ENCODE measurements around the gene TIPRL. TPM values are rescaled to one million over a fixed set of nuclear protein-coding genes. Genes with fewer than 3 reads are reported as not detected.

Gene TIPRL
- total RNA-seq, 2 experiments from 2014 or later = 51.1 to 54.2 TPM

DNA sequence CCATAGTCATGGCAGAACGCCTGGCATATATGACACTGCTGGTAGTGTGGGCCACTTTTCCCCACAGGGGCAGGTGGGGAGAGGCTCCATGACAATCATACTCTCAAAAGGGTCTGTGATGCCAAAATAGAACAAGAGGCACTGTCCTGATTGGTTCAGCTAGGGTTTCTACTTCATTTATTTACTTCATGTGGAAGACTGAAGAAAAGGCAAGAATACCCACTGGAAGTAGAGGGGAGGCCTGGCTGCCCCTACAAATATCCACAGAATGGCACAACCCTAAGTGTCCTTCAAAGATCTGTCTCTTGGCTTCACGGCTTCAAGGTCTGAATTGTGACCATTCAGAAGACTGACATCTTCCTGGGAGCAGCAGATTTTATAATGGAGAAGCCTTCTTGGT, 42.5 kb downstream of the TIPRL start:
- Mint-ChIP-seq H3K4me1 (ENCODE audit: low read depth) (peaks cover 16% of the 10 kb centered on the region), H3K36me3 (no peaks in the 10 kb centered on the region), H3K27me3 (peaks cover 7% of the 10 kb centered on the region), H3K27ac (no peak overlapping the region), H3K4me3 (no peak overlapping the region), H3K9me3 (no peaks in the 10 kb centered on the region)
- POLR2A ChIA-PET = no interaction called here
- DNase-seq = no peak
- intact Hi-C loops (cut with micrococcal nuclease) = no loop called here
- CTCF ChIA-PET = interaction anchor here (2.4 kb wide), 1 partner anchor 14 kb away, joined by 7 read pairs; no protein-coding TSS in a partner anchor

GRCh38 chr1:168223261-168223660, 44.5 kb downstream of the TIPRL start:
- DNase-seq = no peak
- CTCF ChIA-PET = no interaction called here
- intact Hi-C loops (cut with micrococcal nuclease) = no loop called here

DNA sequence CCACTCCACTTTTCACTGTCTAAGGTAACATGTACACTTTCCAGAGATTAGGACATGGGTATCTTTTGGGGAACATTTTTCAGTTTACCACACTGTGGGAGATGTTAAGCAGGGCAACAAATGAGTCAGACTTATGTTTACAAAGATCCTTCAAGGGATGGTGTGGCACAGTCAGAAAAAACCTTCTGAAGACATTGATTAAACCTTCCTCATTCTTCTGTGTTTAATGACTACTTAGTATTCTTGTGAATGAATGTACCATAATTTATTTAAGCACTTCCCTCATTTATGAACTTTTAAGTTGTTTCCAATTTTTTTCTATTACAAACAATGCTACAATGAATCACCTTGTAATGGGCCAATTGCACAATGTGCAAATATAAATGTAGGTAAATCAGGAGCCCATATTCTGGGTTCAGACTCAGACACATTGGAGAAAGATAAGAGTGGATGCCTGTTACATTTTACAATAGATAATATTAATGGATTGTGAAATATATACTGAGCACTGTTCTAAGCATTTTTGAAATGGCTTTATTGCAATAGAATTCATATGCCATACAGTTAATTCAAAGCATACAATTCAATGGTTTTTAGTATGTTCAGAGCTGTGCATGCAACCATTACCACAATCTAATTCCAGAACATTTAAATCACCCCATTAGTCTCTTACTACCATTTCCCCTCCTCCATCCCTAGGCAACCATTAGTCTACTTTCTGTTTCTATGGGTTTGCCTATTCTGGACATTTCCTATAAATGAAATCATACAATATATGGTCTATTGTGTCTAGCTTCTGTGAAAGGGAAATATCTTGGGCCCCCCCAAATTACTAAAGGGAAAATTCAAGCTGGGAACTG, 45.1 kb downstream of the TIPRL start:
- Mint-ChIP-seq H3K27ac (no peak overlapping the region), H3K9me3 (no peaks in the 10 kb centered on the region), H3K4me1 (ENCODE audit: low read depth) (peaks cover 36% of the 10 kb centered on the region), H3K36me3 (peaks cover 18% of the 10 kb centered on the region), H3K27me3 (peaks cover 7% of the 10 kb centered on the region), H3K4me3 (no peak overlapping the region)
- no peak for DNase-seq
- intact Hi-C loops (cut with micrococcal nuclease) = no loop called here
- ChIA-PET POLR2A (no interaction called here), CTCF (interaction anchor here (1.1 kb wide), 1 partner anchor 141 kb away, joined by 3 read pairs; no protein-coding TSS in a partner anchor)

More at GRCh38 chr1:168223261-168223660, 44.5 kb downstream of the TIPRL start:
- H3K27me3 Mint-ChIP-seq = peaks cover 7% of the 10 kb centered on the region
- no peak overlapping the region for H3K4me3 Mint-ChIP-seq
- POLR2A ChIA-PET = no interaction called here
- H3K4me1 Mint-ChIP-seq (ENCODE audit: low read depth) = peaks cover 29% of the 10 kb centered on the region
- H3K36me3 Mint-ChIP-seq = peaks cover 14% of the 10 kb centered on the region
- no peaks in the 10 kb centered on the region for H3K9me3 Mint-ChIP-seq
- no peak overlapping the region for H3K27ac Mint-ChIP-seq

DNA sequence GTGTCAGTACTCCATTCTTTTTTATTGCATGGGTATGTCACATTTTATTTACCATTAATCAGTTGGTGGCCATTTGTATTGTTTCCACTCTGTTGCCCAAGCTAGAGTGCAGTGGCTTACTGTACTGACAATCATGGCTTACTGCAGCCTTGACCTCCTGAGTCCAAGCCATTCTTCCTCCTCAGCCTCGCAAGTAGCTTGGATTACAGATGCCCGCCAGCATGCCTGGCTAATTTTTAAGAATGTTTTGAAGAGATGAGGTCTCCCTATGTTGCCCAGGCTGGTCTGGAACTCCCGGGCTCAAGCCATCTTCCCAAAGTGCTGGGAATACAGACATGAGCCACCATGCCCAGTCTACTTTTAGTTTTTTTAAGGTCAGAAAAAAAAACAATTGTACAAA, 46.2 kb downstream of the TIPRL start:
- Mint-ChIP-seq H3K9me3 (no peaks in the 10 kb centered on the region), H3K36me3 (peaks cover 29% of the 10 kb centered on the region), H3K4me3 (peak overlapping the region; percentile 91), H3K27ac (peak overlapping the region; percentile 84), H3K27me3 (peaks cover 7% of the 10 kb centered on the region), H3K4me1 (ENCODE audit: low read depth) (peaks cover 46% of the 10 kb centered on the region)
- intact Hi-C loops (cut with micrococcal nuclease) = loop anchor here (5.0 kb wide), 2 partner anchors 1142 to 1667 kb away; partner anchors contain the start of genes BLZF1, NME7 and SCYL3
- POLR2A ChIA-PET = interaction anchor here (1.3 to 3.4 kb wide), 2 partner anchors 12 to 289 kb away, joined by 4 to 59 read pairs; no protein-coding TSS in a partner anchor
- CTCF ChIA-PET = interaction anchor here (1.1 to 2.9 kb wide), 2 partner anchors 10 to 142 kb away, joined by 3 to 33 read pairs; no protein-coding TSS in a partner anchor
- DNase-seq = no peak

DNA sequence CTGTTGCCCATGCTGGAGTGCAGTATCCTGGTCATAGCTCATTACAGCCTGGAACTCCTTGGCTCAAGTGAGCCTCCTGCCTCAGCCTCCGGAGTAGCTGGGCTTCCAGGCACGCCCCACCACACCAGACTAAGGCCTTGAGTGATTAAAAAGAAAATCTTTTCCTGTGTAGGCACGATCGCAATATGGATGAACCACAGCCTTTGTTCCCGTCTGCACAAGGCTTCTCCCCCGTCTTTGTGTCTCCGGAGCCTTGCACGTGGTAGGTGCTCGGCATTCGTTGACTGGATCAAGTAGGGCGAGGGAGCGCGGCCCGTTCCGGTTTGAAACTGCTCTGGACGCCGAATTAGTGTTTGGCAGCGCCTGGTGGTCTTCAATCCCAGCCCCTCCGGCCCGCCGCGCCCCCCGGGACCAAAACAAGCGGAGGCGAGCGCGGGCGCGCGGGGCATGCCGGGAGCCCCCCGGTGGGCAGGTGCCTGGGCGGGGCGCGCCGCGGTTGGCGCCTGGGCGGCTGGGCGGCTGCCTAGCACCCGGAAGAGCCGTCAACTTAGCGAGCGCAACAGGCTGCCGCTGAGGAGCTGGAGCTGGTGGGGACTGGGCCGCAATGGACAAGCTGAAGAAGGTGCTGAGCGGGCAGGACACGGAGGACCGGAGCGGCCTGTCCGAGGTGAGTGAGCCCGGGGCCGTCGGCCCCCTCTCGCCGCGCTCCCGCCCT, 46.9 kb downstream of the TIPRL start, which contains the start of gene SFT2D2:
TSS of gene SFT2D2 (plus strand) at position 529 of the 715 bp plus-strand sequence. CDS start at position 605, 76 bp downstream.
- Mint-ChIP-seq H3K36me3 (peaks cover 29% of the 10 kb centered on the region), H3K4me3 (peak within 1 kb of the TSS; percentile 91), H3K27me3 (peaks cover 7% of the 10 kb centered on the region), H3K9me3 (no peaks in the 10 kb centered on the region), H3K4me1 (ENCODE audit: low read depth) (peaks cover 43% of the 10 kb centered on the region), H3K27ac (peak within 1 kb of the TSS; percentile 84)
- intact Hi-C loops (cut with micrococcal nuclease) = loop anchor here (2.0 to 5.0 kb wide), 5 partner anchors 87 to 1667 kb away; partner anchors contain the start of genes BLZF1, NME7 and SCYL3
- ChIA-PET POLR2A (interaction anchor here (1.0 to 3.4 kb wide), 4 partner anchors 11 to 290 kb away, joined by 3 to 59 read pairs (median 8); partner anchors contain the start of gene TIPRL), CTCF (interaction anchor here (0.9 to 2.9 kb wide), 5 partner anchors 10 to 143 kb away, joined by 3 to 33 read pairs (median 13); no protein-coding TSS in a partner anchor)
- DNase-seq = peak; percentile 83

GRCh38 chr1:168227620-168228019, 48.9 kb downstream of the TIPRL start:
- Mint-ChIP-seq H3K36me3 (peaks cover 33% of the 10 kb centered on the region), H3K27ac (peak overlapping the region; percentile 84), H3K4me3 (peak overlapping the region; percentile 91), H3K4me1 (ENCODE audit: low read depth) (peaks cover 51% of the 10 kb centered on the region), H3K27me3 (peaks cover 2% of the 10 kb centered on the region), H3K9me3 (no peaks in the 10 kb centered on the region)
- ChIA-PET CTCF (interaction anchor here (2.3 to 2.9 kb wide), 3 partner anchors 8 to 115 kb away, joined by 13 to 33 read pairs (median 17); no protein-coding TSS in a partner anchor), POLR2A (interaction anchor here (0.9 to 3.4 kb wide), 6 partner anchors 9 to 292 kb away, joined by 3 to 59 read pairs (median 4); partner anchors contain the start of genes DCAF6 and MPC2)
- DNase-seq = no peak
- intact Hi-C loops (cut with micrococcal nuclease) = loop anchor here (1.0 to 5.0 kb wide), 7 partner anchors 8 to 1665 kb away; partner anchors contain the start of genes BLZF1, NME7, SCYL3 and TIPRL

DNA sequence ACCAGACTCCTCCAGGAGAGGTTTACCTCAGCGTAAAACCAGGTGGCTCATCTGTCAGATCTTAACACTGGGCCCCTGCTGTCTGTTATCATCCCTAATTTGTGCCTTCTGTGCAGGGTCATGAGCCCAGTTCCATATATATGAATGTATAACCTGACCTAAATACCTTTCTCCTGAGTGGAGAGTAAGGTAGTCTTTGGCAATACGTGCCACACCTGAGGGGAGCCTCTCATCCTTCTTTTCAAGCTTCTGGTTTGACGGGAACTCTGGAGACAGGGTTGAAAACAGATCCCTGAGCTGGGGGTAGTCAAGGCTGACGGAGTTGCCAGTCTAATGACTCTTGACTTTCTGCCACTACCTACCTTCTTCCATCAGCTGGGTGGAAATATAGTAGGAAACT, 51.1 kb downstream of the TIPRL start:
- H3K27me3 Mint-ChIP-seq = no peaks in the 10 kb centered on the region
- ChIA-PET POLR2A (interaction anchor here (1.8 kb wide), 1 partner anchor 50 kb away, joined by 5 read pairs; the partner anchor contains the start of gene TIPRL), CTCF (no interaction called here)
- peaks cover 63% of the 10 kb centered on the region for H3K4me1 Mint-ChIP-seq (ENCODE audit: low read depth)
- no peak overlapping the region for H3K4me3 Mint-ChIP-seq
- peaks cover 50% of the 10 kb centered on the region for H3K36me3 Mint-ChIP-seq
- no peaks in the 10 kb centered on the region for H3K9me3 Mint-ChIP-seq
- intact Hi-C loops (cut with micrococcal nuclease) = loop anchor here (5.0 kb wide), 2 partner anchors 1137 to 1662 kb away; partner anchors contain the start of genes BLZF1, NME7 and SCYL3
- no peak for DNase-seq
- H3K27ac Mint-ChIP-seq = no peak overlapping the region

DNA sequence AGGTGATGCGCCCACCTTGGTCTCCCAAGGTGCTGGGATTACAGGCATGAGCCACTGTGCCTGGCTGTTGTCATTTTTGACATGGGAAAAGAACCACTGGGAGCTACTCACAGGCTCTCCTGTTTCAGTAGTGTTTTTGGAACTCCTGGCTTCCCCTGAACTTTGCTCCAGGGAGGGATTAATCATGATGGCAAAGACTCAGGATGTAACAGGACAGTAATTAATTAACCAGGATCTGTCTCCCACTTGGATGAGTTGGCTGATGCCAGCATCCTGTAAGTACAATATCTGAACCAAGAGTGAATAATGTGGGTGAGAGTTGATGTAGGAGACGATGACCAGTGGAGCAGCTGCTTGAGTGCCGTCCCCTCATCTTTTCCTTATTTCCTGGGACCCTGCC, 51.9 kb downstream of the TIPRL start:
- H3K36me3 Mint-ChIP-seq = peaks cover 55% of the 10 kb centered on the region

GRCh38 chr1:168234846-168235547, 56.2 kb downstream of the TIPRL start:
- peak overlapping the region; percentile 79 for H3K27ac Mint-ChIP-seq
- no peaks in the 10 kb centered on the region for H3K9me3 Mint-ChIP-seq
- no peak overlapping the region for H3K4me3 Mint-ChIP-seq
- CTCF ChIA-PET = interaction anchor here (0.5 to 2.8 kb wide), 20 partner anchors 9 to 898 kb away, joined by 3 to 33 read pairs (median 4); partner anchors contain the start of genes SFT2D2 and TIPRL
- no peaks in the 10 kb centered on the region for H3K27me3 Mint-ChIP-seq
- H3K36me3 Mint-ChIP-seq = peaks cover 59% of the 10 kb centered on the region
- peaks cover 61% of the 10 kb centered on the region for H3K4me1 Mint-ChIP-seq (ENCODE audit: low read depth)
- intact Hi-C loops (cut with micrococcal nuclease) = loop anchor here (1.0 to 5.0 kb wide), 6 partner anchors 8 to 1257 kb away; partner anchors contain the start of genes DCAF6 and MPC2
- peak; percentile 63 for DNase-seq
- POLR2A ChIA-PET = interaction anchor here (5.6 kb wide), 1 partner anchor 9 kb away, joined by 59 read pairs; the partner anchor contains the start of gene SFT2D2

More for the DNA sequence above, 51.9 kb downstream of the TIPRL start:
- H3K27me3 Mint-ChIP-seq = no peaks in the 10 kb centered on the region
- DNase-seq = no peak
- no peak overlapping the region for H3K4me3 Mint-ChIP-seq
- no peak overlapping the region for H3K27ac Mint-ChIP-seq
- H3K9me3 Mint-ChIP-seq = no peaks in the 10 kb centered on the region
- intact Hi-C loops (cut with micrococcal nuclease) = no loop called here
- ChIA-PET CTCF (interaction anchor here (0.6 kb wide), 1 partner anchor 875 kb away, joined by 3 read pairs; no protein-coding TSS in a partner anchor), POLR2A (no interaction called here)
- peaks cover 65% of the 10 kb centered on the region for H3K4me1 Mint-ChIP-seq (ENCODE audit: low read depth)

- ChIA-PET POLR2A (interaction anchor here (5.6 kb wide), 1 partner anchor 9 kb away, joined by 59 read pairs; the partner anchor contains the start of gene SFT2D2), CTCF (interaction anchor here (0.6 to 2.8 kb wide), 18 partner anchors 9 to 294 kb away, joined by 3 to 33 read pairs (median 4); partner anchors contain the start of genes SFT2D2 and TIPRL)
- peaks cover 61% of the 10 kb centered on the region for H3K4me1 Mint-ChIP-seq (ENCODE audit: low read depth)
- no peaks in the 10 kb centered on the region for H3K27me3 Mint-ChIP-seq
- H3K36me3 Mint-ChIP-seq = peaks cover 64% of the 10 kb centered on the region
- no peak overlapping the region for H3K4me3 Mint-ChIP-seq
- H3K9me3 Mint-ChIP-seq = no peaks in the 10 kb centered on the region
- no peak for DNase-seq
- intact Hi-C loops (cut with micrococcal nuclease) = loop anchor here (1.0 to 5.0 kb wide), 6 partner anchors 8 to 1257 kb away; partner anchors contain the start of genes DCAF6 and MPC2
- peak overlapping the region; percentile 79 for H3K27ac Mint-ChIP-seq
Observed at GRCh38 chr1:168235548-168235885, 56.8 kb downstream of the TIPRL start.
